GM12878 (cell line): Measurements from ENCODE around the gene GIMAP8.
"Not testable (repeated sequence)": the region's sequence is repeated elsewhere in the genome, so short reads cannot be mapped to it uniquely, and the experiment has no call there.

Experiments
- BHLHE40 ChIP-seq, 2 experiments: fragments of 450-650 bp in 1 of 2; IDR thresholded peaks; 2 replicates each; pipeline ENCODE4 v1.6.1; 2011 to 2017; ENCODE audit warnings: low read depth in 2 of 2, borderline replicate concordance in 1 of 2, improper control_type of control experiment in 1 of 2, low read length in 1 of 2, mild to moderate bottlenecking in 1 of 2
- CREB1 ChIP-seq: IDR thresholded peaks from 2 replicates; pipeline ENCODE4 v1.6.1; 2012; ENCODE audit warnings: low read depth, mild to moderate bottlenecking, inconsistent platforms
- CTCF ChIP-seq, 3 experiments: IDR thresholded peaks in 2 of 3; conservative IDR thresholded peaks in 1 of 3; 2 replicates each; pipeline ENCODE4 v1.5.1; 2011; ENCODE audit warnings: low read depth in 3 of 3, low read length in 3 of 3, mild to moderate bottlenecking in 3 of 3, control low read depth in 2 of 3, moderate library complexity in 2 of 3, inconsistent platforms in 1 of 3, mixed read lengths in 1 of 3; ENCODE audit not compliant: control insufficient read depth in 2 of 3, insufficient read depth in 1 of 3; ENCODE audit errors: extremely low read depth in 1 of 3
- EGR1 ChIP-seq, 2 experiments: IDR thresholded peaks; 1 replicate in 1 of 2; 2 replicates in 1 of 2; pipeline ENCODE4 v1.6.1; 2011 to 2012; ENCODE audit warnings: low read depth in 2 of 2, low read length in 2 of 2, borderline replicate concordance in 1 of 2, mild to moderate bottlenecking in 1 of 2, moderate library complexity in 1 of 2
- EP300 ChIP-seq, 2 experiments: fragments of 150-350 bp in 1 of 2; IDR thresholded peaks; 2 replicates each; pipeline ENCODE4 v1.6.1; 2011 to 2012; ENCODE audit warnings: low read depth in 2 of 2, low read length in 2 of 2, borderline replicate concordance in 1 of 2, improper control_type of control experiment in 1 of 2, inconsistent platforms in 1 of 2; ENCODE audit not compliant: control insufficient read depth in 1 of 2
- EZH2 ChIP-seq: IDR thresholded peaks from 2 replicates; pipeline ENCODE4 v1.6.1; 2012; ENCODE audit warnings: low read depth, mild to moderate bottlenecking, control low read depth, inconsistent platforms, low read length, borderline replicate concordance; ENCODE audit not compliant: control insufficient read depth
- POLR2A ChIP-seq: IDR thresholded peaks from 2 replicates; pipeline ENCODE4 v1.6.1; 2011; ENCODE audit warnings: low read depth, mild to moderate bottlenecking, low read length
- POLR2AphosphoS5 ChIP-seq: IDR thresholded peaks from 2 replicates; pipeline ENCODE4 v1.6.1; 2011; ENCODE audit warnings: mild to moderate bottlenecking, low read length, inconsistent platforms
- RELA ChIP-seq: fragments of 450-650 bp; IDR thresholded peaks from 2 replicates; pipeline ENCODE4 v1.8.0; 2014; ENCODE audit warnings: borderline replicate concordance; ENCODE audit not compliant: partially characterized antibody
- TCF7 ChIP-seq: IDR thresholded peaks from 2 replicates; pipeline ENCODE4 v1.6.1; 2014; ENCODE audit warnings: antibody characterized with exemption, borderline replicate concordance
- TF ChIP-seq, protein P1 (sequence below): IDR thresholded peaks from 2 replicates; pipeline ENCODE4 v1.6.1; 2012; ENCODE audit warnings: mild to moderate bottlenecking, low read depth, low read length
- TF ChIP-seq, protein P2 (sequence below): IDR thresholded peaks from 2 replicates; pipeline ENCODE4 v1.6.1; 2011; ENCODE audit warnings: mild to moderate bottlenecking, low read depth, low read length, moderate library complexity; ENCODE audit not compliant: insufficient replicate concordance

GRCh38 chr7:150493442-150493841 is 43.0 kb downstream of the GIMAP8 start:
- not testable (repeated sequence) for TF ChIP-seq CTCF (IDR thresholded peaks at IDR 0.05 in 2 of 3, conservative IDR thresholded peaks at IDR 0.05 in 1 of 3; ENCODE audit: control insufficient read depth in 2 of 3, extremely low read depth in 1 of 3, insufficient read depth in 1 of 3, low read depth in 3 of 3, low read length in 3 of 3); RELA; POLR2AphosphoS5; CREB1; TCF7; EP300 (IDR thresholded peaks at IDR 0.05; ENCODE audit: borderline replicate concordance in 1 of 2, control insufficient read depth in 1 of 2, low read depth in 2 of 2, low read length in 2 of 2); POLR2A; BHLHE40 (IDR thresholded peaks at IDR 0.05; ENCODE audit: borderline replicate concordance in 1 of 2, low read depth in 2 of 2, low read length in 1 of 2); EZH2; EGR1 (IDR thresholded peaks at IDR 0.05; ENCODE audit: borderline replicate concordance in 1 of 2, low read depth in 2 of 2, low read length in 2 of 2)
- TF ChIP-seq, protein P1, sequence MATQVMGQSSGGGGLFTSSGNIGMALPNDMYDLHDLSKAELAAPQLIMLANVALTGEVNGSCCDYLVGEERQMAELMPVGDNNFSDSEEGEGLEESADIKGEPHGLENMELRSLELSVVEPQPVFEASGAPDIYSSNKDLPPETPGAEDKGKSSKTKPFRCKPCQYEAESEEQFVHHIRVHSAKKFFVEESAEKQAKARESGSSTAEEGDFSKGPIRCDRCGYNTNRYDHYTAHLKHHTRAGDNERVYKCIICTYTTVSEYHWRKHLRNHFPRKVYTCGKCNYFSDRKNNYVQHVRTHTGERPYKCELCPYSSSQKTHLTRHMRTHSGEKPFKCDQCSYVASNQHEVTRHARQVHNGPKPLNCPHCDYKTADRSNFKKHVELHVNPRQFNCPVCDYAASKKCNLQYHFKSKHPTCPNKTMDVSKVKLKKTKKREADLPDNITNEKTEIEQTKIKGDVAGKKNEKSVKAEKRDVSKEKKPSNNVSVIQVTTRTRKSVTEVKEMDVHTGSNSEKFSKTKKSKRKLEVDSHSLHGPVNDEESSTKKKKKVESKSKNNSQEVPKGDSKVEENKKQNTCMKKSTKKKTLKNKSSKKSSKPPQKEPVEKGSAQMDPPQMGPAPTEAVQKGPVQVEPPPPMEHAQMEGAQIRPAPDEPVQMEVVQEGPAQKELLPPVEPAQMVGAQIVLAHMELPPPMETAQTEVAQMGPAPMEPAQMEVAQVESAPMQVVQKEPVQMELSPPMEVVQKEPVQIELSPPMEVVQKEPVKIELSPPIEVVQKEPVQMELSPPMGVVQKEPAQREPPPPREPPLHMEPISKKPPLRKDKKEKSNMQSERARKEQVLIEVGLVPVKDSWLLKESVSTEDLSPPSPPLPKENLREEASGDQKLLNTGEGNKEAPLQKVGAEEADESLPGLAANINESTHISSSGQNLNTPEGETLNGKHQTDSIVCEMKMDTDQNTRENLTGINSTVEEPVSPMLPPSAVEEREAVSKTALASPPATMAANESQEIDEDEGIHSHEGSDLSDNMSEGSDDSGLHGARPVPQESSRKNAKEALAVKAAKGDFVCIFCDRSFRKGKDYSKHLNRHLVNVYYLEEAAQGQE: not testable (repeated sequence)
- TF ChIP-seq, protein P2, sequence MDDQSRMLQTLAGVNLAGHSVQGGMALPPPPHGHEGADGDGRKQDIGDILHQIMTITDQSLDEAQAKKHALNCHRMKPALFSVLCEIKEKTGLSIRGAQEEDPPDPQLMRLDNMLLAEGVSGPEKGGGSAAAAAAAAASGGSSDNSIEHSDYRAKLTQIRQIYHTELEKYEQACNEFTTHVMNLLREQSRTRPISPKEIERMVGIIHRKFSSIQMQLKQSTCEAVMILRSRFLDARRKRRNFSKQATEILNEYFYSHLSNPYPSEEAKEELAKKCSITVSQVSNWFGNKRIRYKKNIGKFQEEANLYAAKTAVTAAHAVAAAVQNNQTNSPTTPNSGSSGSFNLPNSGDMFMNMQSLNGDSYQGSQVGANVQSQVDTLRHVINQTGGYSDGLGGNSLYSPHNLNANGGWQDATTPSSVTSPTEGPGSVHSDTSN: not testable (repeated sequence)
